HG03097 (cell line): ENCODE results near the gene LMCD1.

Source experiments
- ATAC-seq: cut with Tn5 transposase; IDR thresholded peaks from one replicate; pipeline ENCODE4 v1.9.1; 2021; ENCODE audit not compliant: unreplicated experiment, low FRiP score

LMCD1 gene

DNA sequence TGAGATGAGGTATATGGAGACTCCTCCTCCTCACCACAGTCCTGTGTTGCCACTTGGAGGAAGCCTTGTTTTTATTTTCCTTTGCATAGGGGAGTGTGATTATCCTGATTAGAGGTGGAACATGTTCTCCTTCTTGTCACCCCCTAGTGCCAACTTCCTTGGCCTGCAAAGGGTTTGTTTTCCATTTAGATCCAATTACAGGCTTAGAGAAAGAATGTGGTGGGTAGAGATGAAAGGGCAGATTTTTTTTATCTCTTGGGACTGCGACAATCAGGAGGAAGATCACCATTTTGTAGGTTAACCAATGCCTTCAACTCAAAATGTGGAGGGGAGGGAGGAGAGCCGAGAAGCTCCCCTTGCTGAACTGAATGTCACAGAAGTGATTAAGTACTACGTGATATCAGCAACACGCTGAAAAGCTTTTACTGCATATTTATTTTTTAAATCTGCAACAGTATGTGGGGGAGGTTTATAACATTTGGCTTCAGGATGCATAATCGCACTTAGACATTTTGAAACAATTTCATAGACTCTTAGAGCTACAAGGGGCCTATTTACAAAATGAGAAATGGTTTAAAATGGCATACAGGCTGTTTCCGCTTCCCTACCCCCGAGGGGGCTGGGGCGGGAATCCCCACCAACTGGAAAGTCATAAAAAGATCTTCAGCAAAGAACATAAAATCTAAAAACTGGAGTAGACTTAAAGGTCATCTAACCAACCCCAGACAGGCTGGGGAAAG lies 2.4 kb downstream of the LMCD1 start:
- ATAC-seq = no peak

DNA sequence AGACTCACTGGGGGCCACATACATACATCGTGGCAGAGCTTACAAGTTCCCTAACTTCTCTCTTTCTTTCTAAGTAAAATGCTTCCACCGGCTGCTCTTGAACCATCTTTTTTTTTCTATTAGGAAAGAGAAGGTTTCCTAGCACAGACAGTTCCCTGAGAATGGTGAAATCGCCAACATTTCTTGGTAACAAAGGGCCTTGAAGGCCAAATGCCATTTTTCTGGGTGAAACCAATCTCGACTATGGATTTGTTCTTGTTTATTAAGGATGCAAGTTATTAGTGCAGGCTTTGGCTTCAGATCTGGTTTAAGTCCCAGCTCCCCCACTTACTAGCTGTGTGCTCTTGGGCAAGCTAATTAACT lies 3.0 kb downstream of the LMCD1 start:
- no peak for ATAC-seq

GRCh38 chr3:8505621-8506020 lies 4.0 kb downstream of the LMCD1 start:
- ATAC-seq = no peak

GRCh38 chr3:8506571-8507061 lies 5.0 kb downstream of the LMCD1 start:
- no peak for ATAC-seq

DNA sequence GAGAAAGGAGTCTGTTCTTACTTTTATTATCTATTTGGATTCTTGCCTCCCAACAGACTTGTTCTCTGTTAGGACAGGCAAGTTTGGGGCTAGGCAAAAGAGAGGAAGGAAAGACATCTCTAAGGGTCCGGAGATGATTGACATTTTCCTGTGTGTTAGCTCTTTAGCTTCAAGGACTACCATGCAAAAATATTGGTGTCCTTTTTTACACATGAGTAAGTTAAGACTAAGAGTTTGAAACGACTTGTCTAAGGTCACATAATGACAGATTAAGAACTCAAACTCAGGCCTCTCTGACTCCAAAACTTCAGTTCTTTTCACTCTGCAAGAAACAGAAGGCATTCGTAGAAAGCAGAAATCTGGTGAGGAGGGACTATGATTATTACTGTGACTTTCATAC lies 5.9 kb downstream of the LMCD1 start:
- no peak for ATAC-seq

- ATAC-seq = no peak
These were observed 8.3 kb downstream of the LMCD1 start for GRCh38 chr3:8509961-8510360.

GRCh38 chr3:8512234-8512633 lies 10.6 kb downstream of the LMCD1 start:
- no peak for ATAC-seq

DNA sequence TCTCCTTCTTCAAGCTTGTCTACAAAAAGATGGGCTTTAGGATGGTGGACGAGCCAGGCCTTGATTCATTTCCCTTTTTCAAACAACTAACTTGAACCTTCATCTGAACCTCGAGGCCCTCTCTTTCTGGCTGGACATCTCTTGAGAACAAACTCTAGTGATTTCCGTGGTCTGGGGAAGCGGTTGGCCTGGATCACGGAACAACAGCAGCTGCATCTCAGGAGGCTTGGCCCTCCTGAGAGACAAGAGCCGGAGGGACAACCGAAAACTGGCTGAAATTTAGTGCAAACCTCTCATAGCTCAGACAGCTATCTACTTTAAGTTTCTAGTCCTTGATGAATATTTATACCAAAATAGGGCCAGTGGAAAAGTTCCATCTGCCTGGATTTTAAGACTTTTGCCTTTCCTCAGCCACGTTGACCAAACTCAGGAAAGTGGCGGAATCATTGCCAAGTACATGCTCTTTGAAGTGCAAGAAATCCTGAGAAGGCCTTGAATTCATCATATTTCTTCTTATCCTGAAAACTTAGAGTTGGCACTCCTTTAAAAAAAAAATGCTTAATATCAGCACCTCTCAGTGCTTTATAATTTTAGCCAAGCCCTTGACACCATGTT lies 14.5 kb downstream of the LMCD1 start:
- no peak for ATAC-seq

DNA sequence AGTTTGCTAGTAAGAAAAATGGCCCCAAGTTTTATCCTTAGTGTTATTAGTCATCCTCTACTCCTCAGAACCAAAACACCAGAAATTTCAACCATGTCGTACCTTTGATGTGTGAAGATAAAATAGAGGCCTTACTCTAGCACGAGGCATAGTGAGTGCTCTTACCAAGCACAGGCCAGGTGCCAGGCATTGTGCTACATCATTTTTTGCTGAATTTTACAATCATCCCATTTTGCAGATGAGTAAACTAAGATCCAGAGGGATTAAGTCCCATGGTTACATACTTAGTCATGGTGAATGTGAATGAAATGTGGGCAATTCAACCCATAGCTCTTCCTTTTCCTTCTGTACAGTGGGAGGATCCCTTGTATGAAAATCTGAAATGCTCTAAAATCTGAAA lies 15.2 kb downstream of the LMCD1 start:
- ATAC-seq = no peak

GRCh38 chr3:8517487-8517886 lies 15.9 kb downstream of the LMCD1 start:
- no peak for ATAC-seq

GRCh38 chr3:8518138-8518537 lies 16.5 kb downstream of the LMCD1 start:
- no peak for ATAC-seq

DNA sequence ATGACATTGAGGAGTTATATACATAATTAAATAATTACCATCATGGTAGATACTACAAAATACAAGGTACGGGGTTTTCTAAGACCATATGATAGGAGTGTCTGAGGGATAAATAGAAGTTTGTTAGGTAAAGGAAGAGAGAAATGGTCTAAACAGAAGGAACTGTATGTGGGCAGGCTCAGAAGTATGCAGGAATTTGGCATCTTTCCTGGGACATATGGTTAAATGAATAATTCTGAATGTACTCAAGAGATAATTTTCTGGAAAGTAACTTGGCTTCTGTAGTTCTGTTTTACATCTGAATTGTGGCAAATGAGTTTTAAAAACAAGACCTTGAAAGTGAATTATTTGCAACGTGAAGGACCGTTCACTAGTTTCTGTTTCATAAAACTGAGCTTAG lies 17.5 kb downstream of the LMCD1 start:
- no peak for ATAC-seq

DNA sequence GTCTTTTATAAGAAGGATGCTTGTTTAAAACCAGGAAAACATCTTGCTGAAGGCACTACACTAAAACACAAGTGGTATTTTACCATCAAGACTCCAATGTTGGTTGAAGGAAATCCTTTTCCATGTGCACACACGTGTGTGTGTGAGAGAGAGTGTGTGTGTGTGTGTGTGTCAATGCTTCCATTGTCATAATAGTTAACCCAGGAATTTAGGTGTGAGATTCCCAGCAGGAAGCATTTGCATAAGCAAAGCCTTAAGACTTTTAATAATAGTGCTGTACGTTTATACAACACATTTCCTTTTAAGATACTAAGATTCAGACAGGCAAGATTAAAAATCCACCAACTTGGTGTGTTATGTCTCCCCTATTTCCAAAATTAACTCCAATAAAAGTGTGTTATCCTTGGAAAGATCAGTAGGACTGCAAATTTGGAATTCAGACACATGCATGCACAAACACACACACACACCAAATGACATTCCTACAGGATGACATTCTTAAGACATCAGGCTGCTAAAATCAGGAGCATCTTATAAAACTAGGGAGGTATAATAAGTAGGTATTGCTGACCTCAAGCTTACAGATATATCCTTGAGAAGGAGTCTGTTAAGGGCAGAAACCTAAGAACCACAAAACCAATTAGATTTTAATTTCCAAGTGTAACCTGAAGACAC lies 18.3 kb downstream of the LMCD1 start:
- ATAC-seq = no peak

DNA sequence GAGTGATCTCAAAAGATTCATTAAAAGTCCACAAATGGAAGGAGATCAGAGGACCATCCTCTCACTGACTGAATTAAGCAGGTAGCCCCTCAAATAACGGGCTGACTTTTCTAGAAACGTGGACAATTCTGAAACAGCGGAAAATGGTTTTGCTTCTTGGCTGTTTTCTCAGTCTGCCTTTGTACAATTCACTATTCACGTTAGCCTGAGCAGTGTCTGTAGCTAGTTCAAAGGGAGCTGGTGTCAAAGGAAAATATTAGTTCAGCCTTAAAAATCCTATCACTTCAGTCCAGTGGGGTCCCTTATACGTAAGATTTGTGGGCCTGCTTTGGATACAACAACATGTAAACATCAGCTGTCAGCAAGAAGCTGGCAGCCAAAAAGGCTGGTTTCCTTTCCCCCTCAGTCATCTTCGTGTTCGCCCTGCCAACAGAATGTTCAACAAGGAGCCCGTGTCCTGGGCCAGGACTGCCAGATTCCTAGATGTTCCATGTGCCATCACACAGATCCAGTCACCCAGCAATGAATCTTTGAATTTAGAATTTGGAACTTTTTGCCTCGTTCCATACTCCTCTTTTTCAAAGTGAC lies 19.3 kb downstream of the LMCD1 start:
- no peak for ATAC-seq

GRCh38 chr3:8523041-8523440 lies 21.4 kb downstream of the LMCD1 start:
- ATAC-seq = no peak

GRCh38 chr3:8524249-8524648 lies 22.6 kb downstream of the LMCD1 start:
- ATAC-seq = no peak

GRCh38 chr3:8524656-8525399 lies 23.2 kb downstream of the LMCD1 start:
- no peak for ATAC-seq

- no peak for ATAC-seq
These were observed 24.3 kb downstream of the LMCD1 start for GRCh38 chr3:8525893-8526292.

GRCh38 chr3:8529181-8529637 lies 27.6 kb downstream of the LMCD1 start:
- ATAC-seq = no peak

GRCh38 chr3:8529738-8530525 lies 28.3 kb downstream of the LMCD1 start:
- ATAC-seq = no peak
